GM19239 (cell line): ENCODE results near the gene HLCS.

Source experiments
- DNase-seq: peaks from one replicate; pipeline ENCODE4 v3.0.0; 2011; ENCODE audit warnings: low spot score; ENCODE audit not compliant: insufficient read length
- FAIRE-seq: peaks from 2 replicates; lab custom pipeline; 2011; peaks lifted over from hg19 to GRCh38; lab: Jason Lieb, UNC

The HLCS gene

DNA sequence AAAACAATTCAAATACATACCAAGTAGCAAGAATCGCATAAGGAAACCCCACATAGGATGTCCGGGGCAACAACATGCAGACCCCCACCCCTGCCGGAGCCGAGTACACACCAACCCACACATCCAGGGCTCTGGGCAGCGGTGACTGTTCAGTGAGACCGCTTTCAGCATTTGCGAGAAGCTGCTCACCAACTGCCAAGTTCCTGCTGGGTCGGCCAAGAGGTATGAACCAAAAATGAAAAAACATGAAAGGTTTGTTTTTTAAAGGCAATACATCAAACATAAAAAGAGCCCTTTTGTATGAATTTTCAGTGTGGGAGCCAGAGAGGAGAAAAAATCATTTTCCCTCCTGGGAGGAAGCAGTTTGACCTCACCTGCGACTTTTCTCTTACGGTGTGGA, 175.3 kb downstream of the HLCS start:
- DNase-seq (no peak), FAIRE-seq (no peak)

- FAIRE-seq (no peak), DNase-seq (no peak)
Observed at GRCh38 chr21:36790616-36791015, 175.9 kb downstream of the HLCS start.

DNA sequence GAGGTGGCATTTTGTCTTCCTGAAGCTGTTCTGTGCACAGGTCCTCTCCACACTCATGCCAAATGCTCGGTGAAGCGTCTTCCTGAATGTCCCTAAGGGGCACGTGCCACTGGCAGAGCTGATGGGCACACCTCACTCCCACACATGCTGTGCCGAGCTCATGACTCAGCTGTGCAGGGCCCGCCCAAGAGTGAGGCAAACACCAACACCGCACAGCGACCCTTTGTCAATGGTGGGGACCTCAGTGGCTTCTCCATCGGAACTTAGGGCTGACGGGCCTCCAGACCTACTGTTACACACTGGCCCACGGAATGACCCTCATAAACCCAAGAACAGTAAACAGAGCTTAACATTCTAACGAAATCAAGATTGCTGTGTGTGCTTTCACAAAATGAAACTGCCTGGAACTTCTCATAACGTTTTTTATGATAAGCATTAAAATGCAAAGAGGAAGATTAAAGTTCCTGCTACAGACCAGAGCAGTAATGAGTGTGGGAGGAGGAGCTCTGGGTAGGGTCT, 178.3 kb downstream of the HLCS start:
- FAIRE-seq (no peak), DNase-seq (no peak)

GRCh38 chr21:36786186-36786585, 180.3 kb downstream of the HLCS start:
- FAIRE-seq (no peak), DNase-seq (no peak)

- FAIRE-seq = no peak
Observed at GRCh38 chr21:36785615-36786014, 180.9 kb downstream of the HLCS start.

GRCh38 chr21:36784947-36785346, 181.5 kb downstream of the HLCS start:
- DNase-seq (no peak), FAIRE-seq (no peak)

More at GRCh38 chr21:36785615-36786014, 180.9 kb downstream of the HLCS start:
- DNase-seq = no peak

DNA sequence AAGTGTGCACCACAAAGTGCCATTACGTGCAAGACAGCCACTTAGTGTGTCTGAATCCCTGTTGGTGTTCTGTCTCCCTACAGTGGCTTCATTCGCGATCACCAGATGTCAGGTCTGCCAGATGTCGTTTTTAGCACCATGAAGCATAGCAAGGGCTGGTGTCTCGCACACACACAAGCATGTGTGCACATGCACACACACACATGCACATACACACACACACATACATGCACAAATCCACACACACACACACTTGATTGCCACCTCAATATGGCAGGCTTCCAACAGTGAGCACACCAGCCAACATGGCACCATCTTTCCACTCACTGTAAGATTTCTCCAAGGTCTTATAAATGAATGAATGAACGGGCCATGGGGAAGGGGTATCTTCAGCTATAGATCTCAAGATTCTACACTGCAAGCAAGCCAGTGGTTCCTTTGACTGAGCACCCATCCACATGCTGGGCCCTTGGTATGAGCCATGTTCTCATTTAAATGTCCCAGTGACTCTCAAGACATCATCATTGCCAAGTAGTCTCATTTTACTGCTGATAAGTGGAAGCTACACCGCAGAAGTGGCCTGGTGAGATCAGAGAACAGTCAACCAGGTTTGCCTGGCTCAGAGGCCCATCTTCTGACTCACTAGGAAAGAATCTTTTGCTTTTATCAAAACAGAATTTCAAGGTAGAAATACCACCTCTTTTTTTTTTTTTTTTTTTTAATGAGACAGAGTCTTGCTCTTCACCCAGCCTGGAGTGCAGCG, 182.7 kb downstream of the HLCS start:
- FAIRE-seq = no peak
- DNase-seq = no peak

DNA sequence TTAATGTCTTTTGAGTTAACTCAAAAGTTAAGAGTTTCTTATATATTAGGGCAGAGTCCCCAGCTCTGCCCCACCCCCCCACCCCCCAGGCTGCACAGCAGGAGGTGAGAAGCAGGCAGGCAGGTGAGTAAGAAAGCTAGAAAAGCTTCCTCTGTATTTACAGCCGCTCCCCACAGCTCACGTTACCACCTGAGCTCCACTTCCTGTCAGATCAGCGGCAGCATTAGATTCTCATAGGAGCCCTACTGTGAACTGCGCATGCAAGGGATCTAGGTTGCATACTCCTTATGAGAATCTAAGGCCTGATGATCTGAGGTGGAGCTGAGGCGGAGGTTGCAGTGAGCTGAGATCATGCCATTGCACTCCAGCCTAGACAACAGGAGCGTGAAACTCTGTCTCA, 185.6 kb downstream of the HLCS start:
- DNase-seq (no peak), FAIRE-seq (no peak)

DNA sequence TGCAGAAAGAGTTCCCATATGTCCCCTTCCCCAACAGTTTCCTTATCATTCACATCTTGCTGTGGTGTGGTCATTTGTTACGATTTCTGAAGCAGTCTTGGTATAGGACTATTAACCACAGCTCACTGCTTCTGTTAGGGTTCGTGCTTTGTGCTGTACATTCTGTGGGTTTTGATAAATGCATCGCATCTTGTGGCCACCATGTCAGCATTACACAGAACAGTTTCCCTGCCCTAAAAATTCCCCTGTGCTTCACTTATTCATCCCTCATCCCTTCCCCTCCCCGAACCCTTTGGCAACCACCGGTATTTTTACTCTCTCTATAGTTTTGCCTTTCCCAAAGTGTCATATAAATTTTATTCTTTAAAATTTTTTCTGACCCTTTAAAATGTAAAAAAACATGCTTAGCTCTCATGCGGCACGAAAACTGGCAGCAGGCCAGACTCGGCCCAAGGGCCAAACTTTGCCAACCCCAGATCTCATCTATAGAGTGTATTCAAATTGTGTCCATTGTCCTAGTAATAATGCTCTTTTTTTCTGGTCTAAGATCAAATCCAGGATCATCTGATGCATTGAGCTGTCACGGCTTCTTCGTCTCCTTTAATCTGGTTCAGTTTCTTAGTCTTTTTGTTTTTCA, 189.4 kb downstream of the HLCS start:
- DNase-seq = no peak
- no peak for FAIRE-seq

DNA sequence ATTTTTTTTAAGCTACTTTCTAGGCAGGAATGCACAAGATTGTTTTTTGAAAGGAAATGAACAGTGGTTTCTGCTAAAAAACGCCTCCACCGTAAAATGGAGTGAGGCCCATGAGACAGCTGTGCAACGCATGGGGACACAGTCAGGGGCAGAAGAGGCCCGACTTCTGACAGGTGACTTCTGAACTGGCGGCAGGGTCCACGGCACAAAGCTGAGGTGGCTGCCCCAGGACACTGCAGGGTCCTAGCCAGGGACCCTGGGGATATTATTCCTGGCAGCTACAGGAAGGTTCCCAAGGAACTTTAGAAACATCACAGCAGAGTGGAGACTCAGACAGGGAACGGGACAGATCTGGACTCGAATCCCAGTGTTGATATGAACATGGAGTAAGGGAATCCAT, 192.5 kb downstream of the HLCS start:
- DNase-seq (no peak), FAIRE-seq (no peak)

DNA sequence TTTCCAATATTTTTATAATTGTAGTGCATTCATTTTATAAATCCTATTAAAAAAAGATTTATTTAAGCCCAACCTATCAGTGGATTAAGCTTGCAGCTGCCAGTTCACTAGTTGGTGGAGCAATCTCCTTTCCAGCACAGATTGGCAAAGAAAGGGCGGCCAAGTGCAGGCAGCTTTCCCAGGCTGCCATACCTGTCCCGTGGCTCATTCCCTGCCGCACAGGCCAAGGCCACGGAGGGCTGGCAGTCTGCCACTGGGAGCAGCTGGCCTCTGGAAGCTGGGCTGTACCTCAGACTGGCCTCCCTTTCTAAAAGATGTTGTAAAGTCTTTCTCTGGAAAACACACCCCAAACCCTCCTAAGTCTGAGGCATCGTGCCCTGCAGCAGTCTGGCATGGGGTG, 193.4 kb downstream of the HLCS start:
- no peak for FAIRE-seq
- no peak for DNase-seq

DNA sequence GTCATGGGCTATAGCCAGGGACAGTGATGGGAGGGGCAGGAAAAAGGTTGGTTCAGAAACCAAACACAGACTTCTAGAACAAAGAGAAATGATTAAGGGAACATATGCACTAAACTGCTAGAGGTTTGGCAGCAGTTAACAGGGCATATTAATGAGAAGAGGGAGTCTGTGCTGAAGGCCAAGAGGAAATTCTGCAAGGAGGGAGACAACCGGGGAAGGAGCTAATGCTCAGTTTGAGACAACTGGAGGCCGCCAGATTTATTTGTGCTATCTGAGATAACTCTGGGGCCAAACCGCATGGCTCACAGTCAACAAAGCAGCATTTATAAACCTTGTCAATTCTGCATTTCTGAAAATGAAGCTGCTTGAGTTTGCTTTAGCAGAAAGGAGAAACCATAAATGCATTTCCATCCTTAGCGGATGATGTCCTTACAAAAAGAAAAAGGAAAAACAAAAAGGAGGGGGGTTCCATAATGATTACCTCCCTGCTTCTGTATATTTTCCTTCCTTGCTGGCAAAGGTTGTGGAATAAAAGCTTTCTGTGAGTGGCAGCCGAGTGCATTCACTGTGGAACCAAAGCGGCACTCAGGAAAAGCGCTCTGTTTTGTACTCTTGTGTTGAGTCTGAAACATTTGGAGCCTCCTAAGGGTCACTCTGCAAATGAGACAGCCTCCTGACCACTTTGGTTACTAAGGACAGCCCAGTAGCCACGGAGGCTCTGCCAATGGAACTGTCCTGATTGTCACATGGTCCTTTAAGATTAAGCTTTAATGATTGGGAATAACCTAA, 197.2 kb downstream of the HLCS start:
- FAIRE-seq = no peak
- no peak for DNase-seq

- DNase-seq = no peak
- FAIRE-seq = no peak
Observed at GRCh38 chr21:36768496-36768895, 198.0 kb downstream of the HLCS start.

- FAIRE-seq = no peak
- DNase-seq = no peak
Observed at GRCh38 chr21:36767096-36767495, 199.4 kb downstream of the HLCS start.

- FAIRE-seq = no peak
- no peak for DNase-seq
Observed at GRCh38 chr21:36766511-36766910, 200.0 kb downstream of the HLCS start.

GRCh38 chr21:36765229-36765628, 201.2 kb downstream of the HLCS start:
- FAIRE-seq (no peak), DNase-seq (no peak)

- no peak for FAIRE-seq
- no peak for DNase-seq
Observed at GRCh38 chr21:36763305-36763704, 203.2 kb downstream of the HLCS start.

GRCh38 chr21:36762642-36763041, 203.8 kb downstream of the HLCS start:
- FAIRE-seq (no peak), DNase-seq (no peak)

DNA sequence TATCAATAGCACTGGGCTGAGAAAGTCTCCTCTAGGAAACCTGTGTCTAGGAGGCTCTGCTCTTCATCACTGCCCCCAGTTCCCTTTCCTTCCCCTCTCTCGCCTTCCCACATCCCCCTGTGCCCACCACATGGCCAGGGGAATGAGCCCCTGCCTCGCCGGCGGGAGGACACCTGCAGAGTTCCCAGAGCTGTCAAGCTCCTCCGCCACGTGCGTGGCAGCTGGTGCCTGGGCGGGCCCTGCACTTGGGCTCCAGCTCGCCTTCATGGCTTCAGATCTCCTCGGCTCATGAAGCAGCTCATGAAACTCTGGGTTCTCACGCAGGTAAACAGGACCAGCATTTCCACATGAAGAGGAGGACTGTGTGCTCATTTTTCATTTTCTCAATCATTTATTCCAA, 204.8 kb downstream of the HLCS start:
- FAIRE-seq (no peak), DNase-seq (no peak)

DNA sequence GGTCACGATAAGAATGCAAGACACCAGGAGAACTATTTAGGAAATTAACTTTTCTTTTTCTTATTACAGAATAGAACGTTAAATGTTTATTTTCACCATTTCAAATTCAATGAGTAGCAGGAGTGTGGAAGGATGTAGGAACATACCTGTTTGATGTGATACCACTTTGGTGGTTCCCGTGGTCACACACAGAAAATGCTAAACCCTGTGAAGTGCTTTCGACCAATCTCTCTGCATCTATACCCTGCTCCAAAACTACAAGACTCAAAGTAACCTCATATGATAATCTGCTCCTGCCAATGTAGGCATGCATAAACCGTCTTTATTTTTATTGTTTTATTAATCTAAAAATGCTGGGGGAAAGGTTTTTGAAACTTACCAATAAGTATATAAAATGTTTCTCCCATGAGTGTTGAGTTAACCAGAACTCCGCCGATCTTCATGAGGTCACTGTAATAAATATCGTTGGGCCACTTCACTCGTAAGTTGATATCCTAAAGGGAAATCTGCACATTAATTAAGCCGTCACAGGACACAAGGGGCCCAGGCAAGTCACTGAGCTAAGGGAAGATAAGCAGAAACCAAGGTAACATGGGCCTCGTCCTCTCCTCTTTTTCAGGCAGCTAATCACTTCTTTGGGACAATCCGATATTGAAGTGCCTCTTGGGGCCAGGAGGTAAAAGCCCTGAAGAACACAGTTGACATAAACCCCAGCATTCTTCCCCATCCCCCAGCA, 207.0 kb downstream of the HLCS start:
- no peak for FAIRE-seq
- no peak for DNase-seq
